GM12801 (cell line): ENCODE results near the gene EMILIN3.

Experiments used
- CTCF ChIP-seq: IDR thresholded peaks from one replicate; pipeline ENCODE4 v1.5.1; 2011; ENCODE audit warnings: control low read depth; ENCODE audit not compliant: insufficient read length; ENCODE audit errors: extremely low read depth

Gene EMILIN3

GRCh38 chr20:41318271-41318649 lies 48.4 kb downstream of the EMILIN3 start:
- no peak for TF ChIP-seq CTCF

GRCh38 chr20:41317546-41318270 lies 48.9 kb downstream of the EMILIN3 start, which contains the start of gene ZHX3:
ZHX3 (minus strand) TSS chr20:41317731; CDS start chr20:41204916, 112,815 bp downstream.
- no peak for TF ChIP-seq CTCF

GRCh38 chr20:41316602-41317545 lies 49.7 kb downstream of the EMILIN3 start:
- TF ChIP-seq CTCF, result no peak

- no peak for TF ChIP-seq CTCF
These were observed 50.6 kb downstream of the EMILIN3 start for GRCh38 chr20:41316051-41316450.

- no peak for TF ChIP-seq CTCF
These were observed 52.2 kb downstream of the EMILIN3 start for GRCh38 chr20:41314386-41314785.
